GM18519 (cell line): ENCODE results near the gene ELL2.
"Not testable (repeated sequence)": the region's sequence is repeated elsewhere in the genome, so short reads cannot be mapped to it uniquely, and the experiment has no call there.

Experiments
- ATAC-seq: cut with Tn5 transposase; IDR thresholded peaks from one replicate; pipeline ENCODE4 v1.9.1; 2021; ENCODE audit warnings: mild to moderate bottlenecking, moderate library complexity; ENCODE audit not compliant: unreplicated experiment, low FRiP score

Gene ELL2

GRCh38 chr5:95935553-95936100, 26.0 kb downstream of the ELL2 start:
- no peak for ATAC-seq

- no peak for ATAC-seq
These were observed 27.3 kb downstream of the ELL2 start for GRCh38 chr5:95934207-95934804.

- ATAC-seq: no peak
These were observed 28.7 kb downstream of the ELL2 start for GRCh38 chr5:95932941-95933340.

- no peak for ATAC-seq
These were observed 30.4 kb downstream of the ELL2 start for GRCh38 chr5:95931079-95931833.

GRCh38 chr5:95930141-95930930, 31.3 kb downstream of the ELL2 start:
- no peak for ATAC-seq

- no peak for ATAC-seq
These were observed 32.9 kb downstream of the ELL2 start for GRCh38 chr5:95928724-95929253.

- peak; percentile 30 for ATAC-seq
These were observed 33.5 kb downstream of the ELL2 start for GRCh38 chr5:95927927-95928723.

GRCh38 chr5:95927300-95927699, 34.4 kb downstream of the ELL2 start:
- not testable (repeated sequence) for ATAC-seq

- peak; percentile 36 for ATAC-seq
These were observed 35.7 kb downstream of the ELL2 start for GRCh38 chr5:95925939-95926338.

GRCh38 chr5:95925378-95925744, 36.3 kb downstream of the ELL2 start:
- ATAC-seq: no peak

- ATAC-seq: no peak
These were observed 36.8 kb downstream of the ELL2 start for GRCh38 chr5:95924720-95925377.

GRCh38 chr5:95923918-95924544, 37.6 kb downstream of the ELL2 start:
- no peak for ATAC-seq

GRCh38 chr5:95922798-95923197, 38.9 kb downstream of the ELL2 start:
- ATAC-seq: no peak

- ATAC-seq: no peak
These were observed 40.1 kb downstream of the ELL2 start for GRCh38 chr5:95921501-95921900.

- ATAC-seq: no peak
These were observed 40.8 kb downstream of the ELL2 start for GRCh38 chr5:95920822-95921221.

GRCh38 chr5:95919658-95920057, 42.0 kb downstream of the ELL2 start:
- no peak for ATAC-seq

- no peak for ATAC-seq
These were observed 43.1 kb downstream of the ELL2 start for GRCh38 chr5:95918421-95919006.

GRCh38 chr5:95917207-95917606, 44.4 kb downstream of the ELL2 start:
- no peak for ATAC-seq

- no peak for ATAC-seq
These were observed 45.0 kb downstream of the ELL2 start for GRCh38 chr5:95916687-95917085.
